GM18867 (cell line): ENCODE data around the gene ATN1.

ENCODE experiments used
- ATAC-seq: cut with Tn5 transposase; IDR thresholded peaks from one replicate; pipeline ENCODE4 v1.9.1; 2021; ENCODE audit warnings: mild to moderate bottlenecking, moderate library complexity; ENCODE audit not compliant: unreplicated experiment

ATN1 gene

DNA sequence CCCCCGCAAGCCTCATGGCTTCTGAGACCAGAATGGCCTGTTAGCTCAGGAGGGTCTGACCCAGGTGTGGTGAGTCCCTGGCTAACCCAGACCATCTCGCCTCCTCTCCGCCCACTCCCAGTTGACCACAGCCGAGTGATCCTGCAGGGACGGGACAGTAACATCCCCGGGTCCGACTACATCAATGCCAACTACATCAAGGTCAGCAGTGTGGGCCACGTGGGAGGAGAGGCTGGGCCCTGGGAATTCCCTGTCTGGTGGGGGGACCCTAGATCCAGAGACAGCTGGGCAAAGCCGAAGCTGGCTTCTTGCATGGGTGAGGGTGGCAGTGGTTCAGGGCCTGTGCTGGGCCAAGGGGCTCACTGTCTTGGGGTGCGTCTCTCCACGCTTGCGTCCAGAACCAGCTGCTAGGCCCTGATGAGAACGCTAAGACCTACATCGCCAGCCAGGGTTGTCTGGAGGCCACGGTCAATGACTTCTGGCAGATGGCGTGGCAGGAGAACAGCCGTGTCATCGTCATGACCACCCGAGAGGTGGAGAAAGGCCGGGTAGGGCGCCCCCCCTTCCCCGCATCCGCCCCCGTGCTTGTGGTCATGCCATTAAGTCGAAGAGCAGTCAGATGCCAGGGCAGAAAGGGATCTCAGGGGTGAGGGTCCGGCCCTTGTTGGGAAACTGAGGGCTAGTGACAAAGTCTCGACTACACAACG lies 28.4 kb downstream of the ATN1 start:
- no peak for ATAC-seq

DNA sequence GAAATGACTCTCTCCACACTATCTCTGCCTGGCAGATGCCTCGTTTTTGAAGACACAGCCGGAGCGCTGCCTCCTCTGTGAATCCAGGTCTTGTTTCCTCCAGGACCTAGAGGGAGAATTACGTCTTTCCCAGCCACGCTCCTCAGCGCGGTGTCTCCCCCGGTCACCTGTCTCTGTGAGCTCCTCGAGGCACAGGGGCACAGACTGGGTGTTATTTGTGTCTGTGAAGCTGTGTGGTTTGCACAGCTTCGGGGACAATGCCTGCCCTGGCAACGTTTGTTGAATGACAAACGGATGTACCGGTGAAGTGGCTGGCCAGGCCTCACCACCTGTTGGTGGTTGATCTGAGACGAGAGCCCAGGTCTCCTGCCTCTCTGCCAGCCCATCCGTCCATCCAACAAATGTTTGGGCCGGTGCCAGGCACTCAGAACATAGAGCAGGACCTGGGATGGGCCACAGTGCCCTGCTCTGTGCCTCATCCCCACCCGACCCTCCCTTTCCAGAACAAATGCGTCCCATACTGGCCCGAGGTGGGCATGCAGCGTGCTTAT lies 29.5 kb downstream of the ATN1 start:
- ATAC-seq: no peak

DNA sequence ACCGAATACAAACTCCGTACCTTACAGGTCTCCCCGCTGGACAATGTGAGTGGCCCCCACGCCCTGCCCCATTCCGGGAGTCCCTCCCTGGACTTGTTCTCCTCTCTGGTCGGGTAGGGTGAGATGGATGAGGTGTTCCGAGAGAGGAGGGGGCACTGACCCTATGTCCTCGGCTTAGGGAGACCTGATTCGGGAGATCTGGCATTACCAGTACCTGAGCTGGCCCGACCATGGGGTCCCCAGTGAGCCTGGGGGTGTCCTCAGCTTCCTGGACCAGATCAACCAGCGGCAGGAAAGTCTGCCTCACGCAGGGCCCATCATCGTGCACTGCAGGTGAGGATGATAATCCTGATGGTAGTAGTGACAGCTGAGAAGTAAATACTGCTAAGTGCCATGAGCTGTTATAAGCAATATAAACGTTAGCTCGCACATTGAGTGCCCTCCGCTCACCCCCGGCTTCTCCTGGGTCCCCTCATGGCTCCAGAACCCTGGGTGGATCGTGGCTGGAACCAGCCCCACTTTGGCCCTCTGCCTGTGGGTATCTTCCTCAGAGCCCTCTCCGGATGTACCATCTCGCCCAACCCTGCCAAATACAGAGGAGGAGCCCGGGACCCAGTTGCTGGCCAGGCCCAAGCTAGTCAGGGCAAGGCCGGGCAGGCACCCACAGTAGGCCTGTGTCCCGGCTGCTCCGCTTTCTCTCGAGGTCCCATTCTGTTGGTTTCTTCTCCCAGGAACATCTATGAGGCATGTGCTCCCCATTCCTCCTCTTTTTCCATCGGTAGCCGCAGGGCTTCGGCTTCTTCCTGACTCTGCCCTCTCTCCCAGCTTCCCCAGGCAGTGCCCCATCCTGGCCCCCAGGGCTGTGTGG lies 30.2 kb downstream of the ATN1 start:
- no peak for ATAC-seq

DNA sequence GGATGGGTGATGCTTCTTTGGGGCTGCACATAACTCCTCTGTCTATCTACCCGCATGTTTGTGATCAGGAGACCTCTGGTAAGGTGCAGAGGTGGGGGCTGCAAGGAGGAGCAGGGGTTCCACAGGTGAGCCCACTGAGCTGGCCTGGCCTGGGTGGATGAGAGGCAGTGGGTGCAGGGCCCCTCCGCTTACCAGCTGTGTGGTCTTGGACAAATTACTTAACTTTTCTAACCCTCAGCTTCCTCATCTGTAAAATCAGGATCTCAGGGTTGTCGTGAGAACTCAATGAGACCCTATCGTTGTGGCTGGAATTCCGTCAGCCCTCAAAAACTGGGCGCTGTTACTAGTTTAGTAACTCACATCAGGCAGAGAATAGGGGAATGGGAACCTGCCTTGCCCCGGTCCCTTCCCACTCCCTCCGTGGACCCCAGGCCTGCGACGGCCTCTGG lies 30.9 kb downstream of the ATN1 start:
- ATAC-seq: no peak

DNA sequence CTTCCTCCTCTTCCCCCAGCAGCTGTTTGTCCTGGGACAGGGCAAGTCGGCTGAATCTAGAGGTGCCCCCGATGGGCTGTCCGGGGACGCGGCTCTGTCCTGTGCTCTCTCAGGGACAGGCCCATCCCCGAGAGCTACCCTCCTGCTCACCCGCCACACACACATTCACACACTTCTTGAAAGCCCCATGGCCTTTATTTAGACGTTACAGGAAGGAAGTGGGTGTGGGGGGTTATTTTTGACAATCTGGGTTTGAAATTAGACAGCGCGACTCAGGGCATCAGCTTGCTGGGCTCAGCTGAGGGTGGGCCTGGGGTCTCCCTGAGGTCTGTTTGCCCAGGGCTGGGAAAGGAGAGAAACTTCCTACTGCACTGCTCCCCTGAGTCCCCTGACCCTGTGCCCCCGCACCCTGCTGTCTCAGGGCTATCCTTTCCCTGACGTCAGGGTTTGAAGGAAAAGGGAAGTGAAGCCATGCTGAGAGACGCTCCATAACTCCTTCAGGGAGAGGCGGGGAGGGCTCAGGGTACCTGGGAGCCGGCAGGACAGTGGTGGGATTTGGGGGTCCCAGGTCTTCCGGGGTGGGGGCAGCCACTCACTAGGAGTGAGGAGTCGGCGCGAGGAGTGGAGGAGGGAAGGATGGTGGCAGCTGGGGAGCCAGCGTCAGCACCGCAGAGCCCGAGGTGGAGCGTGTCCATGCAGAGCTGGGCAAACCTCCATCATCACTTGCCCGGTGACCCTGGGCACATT lies 31.5 kb downstream of the ATN1 start:
- ATAC-seq: peak; percentile 38

DNA sequence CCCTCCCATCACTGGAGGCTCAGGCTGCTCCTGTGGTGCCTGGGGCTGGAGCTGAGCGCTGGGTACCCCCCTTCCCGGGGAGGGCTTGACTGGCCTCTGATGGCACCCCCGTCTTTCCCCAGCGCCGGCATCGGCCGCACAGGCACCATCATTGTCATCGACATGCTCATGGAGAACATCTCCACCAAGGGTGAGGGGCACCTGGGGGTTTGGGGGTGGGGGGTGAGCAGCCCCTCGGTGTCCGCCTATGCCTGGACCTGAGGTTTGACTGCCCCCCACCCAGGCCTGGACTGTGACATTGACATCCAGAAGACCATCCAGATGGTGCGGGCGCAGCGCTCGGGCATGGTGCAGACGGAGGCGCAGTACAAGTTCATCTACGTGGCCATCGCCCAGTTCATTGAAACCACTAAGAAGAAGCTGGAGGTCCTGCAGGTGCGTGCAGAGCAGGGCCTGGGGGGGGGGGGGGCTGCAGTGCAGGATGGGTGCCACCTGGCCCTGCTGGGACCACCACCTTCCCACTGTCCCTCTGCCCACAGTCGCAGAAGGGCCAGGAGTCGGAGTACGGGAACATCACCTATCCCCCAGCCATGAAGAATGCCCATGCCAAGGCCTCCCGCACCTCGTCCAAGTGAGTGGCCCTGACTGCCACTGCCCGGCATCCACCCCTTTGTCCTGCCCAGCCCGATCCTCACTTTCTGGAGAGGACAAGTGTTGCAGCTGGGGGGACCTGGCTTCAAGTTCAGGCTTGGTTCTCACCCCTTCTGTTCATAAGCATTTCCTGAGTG lies 32.2 kb downstream of the ATN1 start:
- no peak for ATAC-seq

DNA sequence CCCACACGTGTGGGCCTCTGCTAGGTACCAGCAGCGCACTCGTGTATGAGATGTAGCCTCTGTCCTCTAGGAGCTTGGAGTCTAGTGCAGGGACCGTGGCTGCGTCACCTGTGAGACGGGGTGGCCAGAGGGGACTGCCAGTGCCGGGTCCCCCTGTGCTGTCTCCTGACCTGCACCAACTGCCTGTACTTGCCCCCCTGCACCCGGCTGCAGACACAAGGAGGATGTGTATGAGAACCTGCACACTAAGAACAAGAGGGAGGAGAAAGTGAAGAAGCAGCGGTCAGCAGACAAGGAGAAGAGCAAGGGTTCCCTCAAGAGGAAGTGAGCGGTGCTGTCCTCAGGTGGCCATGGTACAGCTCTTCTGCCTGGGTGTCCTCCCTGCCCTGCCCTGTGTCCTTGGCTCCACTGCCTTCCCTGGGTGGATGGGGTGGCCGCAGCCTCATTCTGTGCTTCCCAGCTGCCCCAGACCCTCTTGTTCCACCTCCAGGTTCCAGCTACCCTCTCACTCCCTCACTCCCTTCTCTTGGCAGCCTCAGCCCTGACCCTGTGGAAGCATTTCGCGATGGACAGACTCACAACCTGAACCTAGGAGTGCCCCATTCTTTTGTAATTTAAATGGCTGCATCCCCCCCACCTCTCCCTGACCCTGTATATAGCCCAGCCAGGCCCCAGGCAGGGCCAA lies 33.0 kb downstream of the ATN1 start:
- no peak for ATAC-seq

DNA sequence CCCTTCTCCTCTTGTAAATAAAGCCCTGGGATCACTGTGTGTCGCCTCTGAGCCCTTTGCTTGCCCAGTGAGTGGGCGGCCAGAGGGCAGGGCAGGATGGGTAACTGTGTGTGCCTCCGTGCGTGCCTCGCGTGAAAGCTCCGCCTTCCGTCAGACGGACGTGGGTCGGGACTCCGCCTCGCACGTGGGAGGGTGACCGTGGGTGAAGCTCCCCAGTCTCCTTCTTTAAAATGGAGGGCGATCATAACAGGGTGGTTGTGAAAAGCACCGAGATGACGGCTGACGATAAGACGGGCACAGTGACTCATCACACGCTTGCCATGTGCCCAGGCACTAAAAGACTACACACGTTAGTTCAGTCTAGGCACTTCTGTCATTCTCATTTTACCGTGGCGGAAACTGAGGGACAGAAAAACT lies 33.5 kb downstream of the ATN1 start:
- peak; percentile 20 for ATAC-seq

DNA sequence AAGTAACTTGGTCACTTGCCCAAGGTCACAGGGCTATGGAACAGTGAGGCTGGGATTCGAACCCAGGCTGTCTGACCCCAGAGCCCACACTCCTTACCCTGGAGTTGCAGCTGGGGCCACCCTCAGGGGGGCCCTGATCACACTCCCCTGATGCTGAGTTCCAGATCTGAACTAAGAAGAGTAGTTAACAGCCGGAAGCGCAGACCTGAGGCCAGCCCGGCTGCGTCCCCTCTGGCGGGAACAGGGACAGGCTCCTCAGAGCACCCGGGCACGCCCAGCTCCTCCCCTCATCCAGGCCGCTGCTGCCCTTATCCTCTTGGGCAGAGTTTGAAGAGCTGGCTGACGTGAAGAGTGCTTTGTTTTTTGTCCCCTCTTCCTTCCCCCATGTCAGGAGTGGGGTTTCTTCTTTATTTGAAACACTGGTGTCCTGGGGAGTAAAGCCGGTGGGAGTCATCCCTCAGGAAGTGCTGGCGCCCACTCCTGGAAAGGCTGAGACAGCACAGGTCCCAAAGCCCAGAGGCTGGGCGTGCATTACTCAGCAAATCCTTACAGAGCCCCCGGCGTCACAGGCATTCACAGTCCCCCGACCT lies 34.0 kb downstream of the ATN1 start:
- peak; percentile 11 for ATAC-seq

DNA sequence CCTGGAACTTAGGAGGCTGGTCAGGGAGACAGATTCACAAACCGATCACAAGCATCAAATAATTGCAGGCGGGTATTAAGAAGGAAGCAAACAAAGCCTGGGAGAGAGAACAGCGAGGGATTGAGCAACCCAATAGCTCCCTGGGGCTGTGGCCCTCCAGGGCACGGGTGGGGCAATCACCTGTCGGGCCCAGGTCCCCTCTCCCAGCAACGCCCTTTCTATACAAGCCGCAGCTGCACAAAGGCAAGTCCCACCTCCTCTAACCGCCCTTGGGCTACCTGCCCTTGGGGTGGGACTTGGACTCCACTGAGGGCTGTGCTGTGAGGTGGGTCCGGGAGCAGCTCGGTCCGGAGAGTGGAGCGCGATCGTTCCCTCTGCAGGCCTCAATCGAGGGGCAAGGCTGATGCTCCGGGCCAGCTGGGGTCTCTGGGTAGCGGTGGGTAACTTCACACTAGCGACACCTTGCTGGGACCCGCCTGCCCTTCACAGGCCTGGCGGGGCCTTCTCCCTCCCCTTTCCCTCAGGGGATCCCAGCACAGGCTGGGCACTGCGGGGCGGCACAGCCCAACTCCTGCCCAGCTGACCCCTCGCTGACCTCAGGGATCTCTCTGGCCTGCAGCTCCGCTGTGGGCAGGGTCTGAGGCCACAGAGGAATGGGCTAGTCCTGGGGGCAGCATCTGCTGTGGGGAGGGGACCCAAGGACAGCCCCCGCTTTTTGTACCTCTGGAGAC lies 34.7 kb downstream of the ATN1 start:
- no peak for ATAC-seq

DNA sequence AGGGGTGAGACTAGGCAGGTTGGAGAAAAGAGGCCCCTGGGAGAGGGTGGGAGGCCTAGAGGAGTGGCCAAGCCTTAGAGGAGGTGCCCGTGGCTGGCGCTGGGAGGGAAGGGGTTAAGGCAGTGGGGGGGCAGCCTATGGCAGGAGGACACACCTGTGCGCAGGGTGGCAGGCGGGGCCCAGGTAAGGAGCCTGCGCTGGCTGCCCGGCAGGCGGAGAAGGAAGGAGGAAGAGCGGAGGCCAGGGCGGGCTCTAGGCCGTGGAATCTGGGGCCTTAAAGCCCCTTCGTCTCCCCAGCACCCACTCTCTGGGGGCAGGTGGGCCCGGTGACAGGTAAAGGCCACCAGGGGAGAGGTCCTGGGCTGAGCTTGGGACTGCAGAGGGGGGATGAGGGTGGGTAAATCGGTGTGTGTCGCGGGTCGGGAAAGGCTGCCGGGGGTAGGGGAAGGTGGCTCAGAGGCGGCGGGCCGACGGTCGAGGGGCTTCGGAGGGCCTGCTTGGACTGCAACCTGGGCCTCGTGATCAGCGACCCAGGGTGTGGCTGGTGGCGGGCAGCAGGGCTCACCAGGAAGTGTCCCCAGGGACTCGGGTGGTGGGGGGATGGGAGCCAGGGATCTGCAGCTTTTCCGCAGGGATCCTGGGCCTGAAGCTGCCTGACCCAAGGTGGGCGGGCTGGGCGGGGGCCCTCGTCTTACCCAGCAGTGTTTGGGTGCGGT lies 35.4 kb downstream of the ATN1 start:
- ATAC-seq: no peak

DNA sequence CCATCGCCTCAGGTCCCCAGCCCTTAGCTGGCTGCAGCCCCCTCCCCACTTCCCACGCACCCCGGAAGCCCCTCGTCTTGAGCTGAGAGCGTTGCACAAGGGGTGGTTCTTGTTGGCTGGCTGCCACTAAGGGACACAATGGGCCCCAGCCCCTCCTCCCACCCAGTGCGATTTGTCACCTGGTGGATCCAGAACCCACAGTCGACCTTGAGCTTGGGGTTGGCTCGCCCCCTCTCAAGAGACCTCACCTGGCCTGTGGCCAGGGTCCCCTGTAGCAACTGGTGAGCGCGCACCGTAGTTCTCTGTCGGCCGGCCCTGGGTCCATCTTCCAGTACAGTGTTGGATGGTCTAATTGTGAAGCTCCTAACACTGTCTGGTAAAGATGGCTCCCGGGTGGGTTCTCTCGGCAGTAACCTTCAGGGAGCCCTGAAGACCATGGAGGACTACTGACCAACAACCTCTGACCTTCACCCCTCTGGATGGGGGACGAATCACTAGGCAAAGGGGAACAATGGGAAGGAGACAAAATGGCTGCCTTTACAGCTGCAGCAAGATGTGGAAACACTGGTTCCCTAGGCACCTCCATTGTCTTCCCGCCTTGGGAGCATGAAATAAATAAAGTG lies 36.1 kb downstream of the ATN1 start:
- no peak for ATAC-seq

DNA sequence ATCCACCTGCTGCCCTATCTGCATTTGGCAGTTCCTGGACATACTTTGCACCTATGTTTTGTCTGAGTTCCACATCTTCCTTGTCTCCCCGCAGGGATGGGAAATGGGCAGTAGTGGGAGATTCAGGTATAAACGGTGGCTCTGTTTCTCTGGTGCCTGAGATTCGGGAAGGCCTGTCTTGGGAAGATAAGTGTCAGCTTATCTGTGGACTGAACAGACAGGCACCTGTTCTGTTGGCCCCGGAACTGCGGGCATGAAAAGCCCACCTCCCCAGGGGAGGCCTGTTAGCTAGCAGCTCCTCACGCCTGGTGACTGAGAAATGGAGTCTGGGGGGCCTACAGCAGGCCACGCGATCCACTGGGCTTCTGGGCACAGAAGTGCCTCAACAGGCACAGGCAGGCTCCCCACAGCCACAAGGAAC lies 36.9 kb downstream of the ATN1 start:
- no peak for ATAC-seq

DNA sequence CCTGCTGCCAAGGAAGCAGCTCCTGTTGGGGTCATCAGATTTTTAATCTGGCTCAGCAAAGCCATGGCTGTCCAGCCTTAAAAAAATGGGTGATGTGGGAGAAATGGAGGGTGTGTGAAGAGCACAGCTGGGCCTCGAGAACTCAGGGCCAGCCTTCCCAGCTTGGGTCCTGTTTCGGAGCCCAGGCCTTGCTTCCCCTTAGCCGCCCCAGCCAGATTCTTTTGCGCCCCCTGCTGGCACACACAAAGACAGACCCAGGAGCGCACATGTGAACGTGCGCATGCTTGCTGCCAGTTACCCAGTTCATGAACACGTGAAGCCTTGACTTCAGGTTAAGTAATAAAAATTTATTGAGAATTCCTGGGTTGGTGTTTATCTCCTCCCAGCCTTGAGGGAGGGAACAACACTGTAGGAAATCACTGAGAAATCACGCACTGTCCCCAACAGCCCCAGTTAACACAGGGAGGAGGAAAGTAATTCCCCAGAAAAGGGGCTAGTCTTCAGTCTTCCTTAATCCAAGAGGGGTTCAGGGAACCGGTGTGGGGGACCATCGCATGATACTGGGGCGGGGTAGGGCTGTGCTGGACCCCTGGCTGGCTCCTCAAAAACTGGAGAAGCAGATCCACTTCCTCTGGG lies 37.4 kb downstream of the ATN1 start:
- peak; percentile 49 for ATAC-seq

DNA sequence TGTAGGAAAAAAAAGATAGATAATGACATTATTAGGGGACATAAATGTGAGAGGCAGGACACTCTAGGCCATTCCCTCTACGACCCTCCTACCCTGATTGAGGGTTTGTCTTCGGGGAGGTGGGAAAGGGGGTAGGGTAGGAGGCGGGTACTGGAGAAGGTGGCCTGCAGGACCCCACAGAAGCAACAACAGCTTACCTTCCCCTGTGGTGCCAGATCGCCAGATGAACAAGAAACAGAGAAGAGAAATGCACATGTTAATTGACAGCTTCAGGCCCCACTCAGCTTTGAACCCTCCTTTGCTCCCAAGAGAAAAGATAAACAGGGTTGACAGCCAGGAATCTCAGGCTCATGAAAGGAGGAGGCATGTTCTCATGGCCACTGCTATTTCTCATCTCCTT lies 38.0 kb downstream of the ATN1 start:
- ATAC-seq: no peak

DNA sequence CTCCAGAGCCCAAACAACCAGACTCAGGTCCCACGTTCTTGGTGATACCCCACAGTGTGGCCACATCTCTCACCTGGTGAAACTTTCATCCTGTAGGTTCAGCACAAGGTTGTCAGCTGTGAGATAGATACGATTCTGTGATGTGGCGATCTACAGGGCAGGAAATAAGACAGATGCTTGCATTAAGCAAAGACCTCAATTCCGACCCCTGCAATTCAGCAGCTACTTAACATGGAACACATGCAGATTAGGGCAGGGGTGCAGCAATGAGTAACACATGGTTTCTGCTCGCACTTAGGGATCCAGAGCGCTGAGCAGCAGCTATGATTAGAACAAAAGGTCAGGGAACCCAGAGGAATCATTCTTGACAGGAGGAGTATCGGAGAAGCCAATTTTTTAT lies 38.6 kb downstream of the ATN1 start:
- ATAC-seq: no peak

DNA sequence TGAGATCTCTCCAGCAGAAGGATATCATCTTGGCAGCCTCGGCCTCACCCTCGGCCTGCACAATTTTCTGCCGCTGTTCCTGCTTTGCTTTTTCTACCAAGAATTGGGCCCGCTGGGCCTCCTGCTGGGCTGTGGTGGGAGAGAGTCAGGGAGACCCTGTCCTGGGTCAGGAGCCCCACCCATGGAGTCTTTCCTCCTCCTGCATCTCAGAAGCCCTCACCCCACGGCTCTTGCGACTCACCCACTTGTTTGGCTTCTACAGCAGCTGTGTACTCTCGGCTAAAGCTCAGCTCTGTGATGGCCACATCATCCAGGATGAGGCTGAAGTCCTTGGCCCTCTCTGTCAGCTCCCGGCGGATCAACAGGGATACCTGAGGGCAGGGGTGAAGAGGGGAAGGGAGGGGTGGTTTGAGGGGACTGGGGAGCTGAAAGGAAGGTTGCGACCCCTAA lies 39.9 kb downstream of the ATN1 start:
- ATAC-seq: no peak
